Stimulated activated naive CD4-positive, alpha-beta T cell (primary cell): ENCODE measurements around the gene NPSR1.

Experiments
- DNase-seq, 6 experiments: peaks; one replicate each; lab custom pipeline; 2025; lab: John Stamatoyannopoulos, UW

NPSR1 gene

GRCh38 chr7:34720289-34720688, 62.3 kb downstream of the NPSR1 start:
- no peak for DNase-seq

GRCh38 chr7:34723338-34723737, 65.3 kb downstream of the NPSR1 start:
- no peak for DNase-seq

- DNase-seq = no peak
These were observed 66.0 kb downstream of the NPSR1 start for GRCh38 chr7:34723866-34724490.

GRCh38 chr7:34726221-34726620, 68.2 kb downstream of the NPSR1 start:
- DNase-seq = no peak

- no peak for DNase-seq
These were observed 69.5 kb downstream of the NPSR1 start for GRCh38 chr7:34727464-34727995.

GRCh38 chr7:34728156-34728555, 70.1 kb downstream of the NPSR1 start:
- DNase-seq = no peak

GRCh38 chr7:34734771-34735170, 76.8 kb downstream of the NPSR1 start:
- DNase-seq = no peak

- DNase-seq = no peak
These were observed 77.5 kb downstream of the NPSR1 start for GRCh38 chr7:34735526-34735925.

GRCh38 chr7:34739651-34740300, 81.8 kb downstream of the NPSR1 start:
- DNase-seq = no peak

GRCh38 chr7:34740840-34741239, 82.8 kb downstream of the NPSR1 start:
- no peak for DNase-seq

GRCh38 chr7:34747176-34747781, 89.3 kb downstream of the NPSR1 start:
- no peak for DNase-seq

- no peak for DNase-seq
These were observed 90.1 kb downstream of the NPSR1 start for GRCh38 chr7:34747867-34748727.

GRCh38 chr7:34748728-34749089, 90.7 kb downstream of the NPSR1 start:
- no peak for DNase-seq

GRCh38 chr7:34749446-34749845, 91.4 kb downstream of the NPSR1 start:
- no peak for DNase-seq

GRCh38 chr7:34750209-34750608, 92.2 kb downstream of the NPSR1 start:
- DNase-seq = no peak

GRCh38 chr7:34750636-34751035, 92.6 kb downstream of the NPSR1 start:
- DNase-seq = no peak

- DNase-seq = no peak
These were observed 94.0 kb downstream of the NPSR1 start for GRCh38 chr7:34751725-34752643.

- DNase-seq = no peak
These were observed 94.9 kb downstream of the NPSR1 start for GRCh38 chr7:34752929-34753328.

GRCh38 chr7:34755008-34755407, 97.0 kb downstream of the NPSR1 start:
- no peak for DNase-seq

GRCh38 chr7:34756025-34756437, 98.0 kb downstream of the NPSR1 start:
- no peak for DNase-seq

GRCh38 chr7:34756691-34757090, 98.7 kb downstream of the NPSR1 start:
- no peak for DNase-seq
